RWPE1 (cell line): ENCODE results near the gene POLR3A.
A peak's percentile ranks its signal among the peaks of the same experiment; 100 is the strongest.

Experiments used
- CTCF ChIA-PET: fragments of 350-600 bp; sonication (Branson Sonifier 250); formaldehyde crosslinking; extraction: SDS; loops from one replicate; lab custom pipeline; 2021; lab: Yijun Ruan, JAX
- POLR2A ChIA-PET: fragments of 400-600 bp; formaldehyde crosslinking; extraction: SDS; loops from one replicate; lab custom pipeline; 2020; ENCODE audit warnings: antibody characterized with exemption; ENCODE audit not compliant: low non-redundant PET; lab: Yijun Ruan, JAX
- DNase-seq: peaks from one replicate; pipeline ENCODE4 v3.0.0; 2012; ENCODE audit warnings: low spot score
- H3K27ac ChIP-seq: fragments of 450-650 bp; 2 replicates; pipeline ENCODE4 v1.5.1; 2017
- TF ChIP-seq, protein P1 (sequence below): fragments of 450-650 bp; conservative IDR thresholded peaks from 2 replicates; pipeline ENCODE4 v1.5.1; 2017; ENCODE audit warnings: low read depth, mild to moderate bottlenecking

POLR3A gene

DNA sequence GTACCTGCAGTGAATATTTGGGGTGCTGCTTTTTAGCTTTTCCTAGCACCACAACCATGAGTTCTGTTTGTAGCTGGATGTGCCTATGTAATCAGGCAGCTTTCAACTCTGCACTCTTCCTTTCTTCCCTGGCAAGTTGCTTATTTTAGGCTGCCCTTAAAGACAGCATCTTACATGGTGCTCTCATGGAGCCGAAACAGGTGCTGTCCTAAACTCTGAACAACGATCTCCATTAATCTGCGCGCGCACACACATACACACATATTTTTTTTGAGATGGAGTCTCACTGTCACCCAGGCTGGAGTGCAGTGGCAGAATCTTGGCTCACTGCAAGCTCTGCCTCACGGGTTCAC, 13.4 kb upstream of the POLR3A start:
- no peak for DNase-seq

DNA sequence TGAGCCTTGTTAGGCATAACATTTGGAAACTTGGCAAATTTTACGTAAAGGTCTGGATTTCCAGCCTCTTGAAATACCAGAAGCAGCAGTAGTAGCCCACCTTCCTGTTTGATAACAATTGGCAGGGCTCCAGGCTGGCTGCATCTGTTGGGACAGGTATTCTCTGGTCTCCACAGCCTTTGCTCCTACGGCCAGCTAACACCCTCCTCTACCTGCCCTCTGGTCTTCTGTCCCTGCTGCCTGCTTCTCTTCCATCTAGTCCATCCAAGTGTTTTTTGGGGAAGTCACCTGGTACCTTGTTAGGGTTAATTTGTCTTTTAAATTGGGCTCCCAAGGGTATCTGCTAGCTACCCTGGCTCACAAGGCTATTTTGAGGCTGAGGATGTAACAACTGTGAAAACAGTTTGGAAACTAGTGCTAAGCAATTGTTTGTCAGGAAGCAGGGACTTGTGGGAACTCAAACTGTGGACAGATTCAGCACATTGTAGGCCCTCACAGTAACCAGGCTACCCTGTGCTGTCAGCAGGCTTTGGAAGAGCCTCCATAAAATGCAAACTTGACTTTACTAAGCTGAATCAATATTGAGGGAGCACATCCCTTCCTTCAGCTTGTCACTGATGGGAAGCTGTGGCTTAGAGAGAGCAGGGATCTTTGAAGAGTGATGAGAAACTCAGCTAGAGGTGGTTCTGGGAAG, 12.9 kb upstream of the POLR3A start:
- no peak for DNase-seq
- ChIA-PET CTCF (interaction anchor here (0.5 to 0.6 kb wide), 2 partner anchors 32 to 194 kb away, joined by 3 read pairs; no protein-coding TSS in a partner anchor), POLR2A (no interaction called here)
- TF ChIP-seq, protein P1, sequence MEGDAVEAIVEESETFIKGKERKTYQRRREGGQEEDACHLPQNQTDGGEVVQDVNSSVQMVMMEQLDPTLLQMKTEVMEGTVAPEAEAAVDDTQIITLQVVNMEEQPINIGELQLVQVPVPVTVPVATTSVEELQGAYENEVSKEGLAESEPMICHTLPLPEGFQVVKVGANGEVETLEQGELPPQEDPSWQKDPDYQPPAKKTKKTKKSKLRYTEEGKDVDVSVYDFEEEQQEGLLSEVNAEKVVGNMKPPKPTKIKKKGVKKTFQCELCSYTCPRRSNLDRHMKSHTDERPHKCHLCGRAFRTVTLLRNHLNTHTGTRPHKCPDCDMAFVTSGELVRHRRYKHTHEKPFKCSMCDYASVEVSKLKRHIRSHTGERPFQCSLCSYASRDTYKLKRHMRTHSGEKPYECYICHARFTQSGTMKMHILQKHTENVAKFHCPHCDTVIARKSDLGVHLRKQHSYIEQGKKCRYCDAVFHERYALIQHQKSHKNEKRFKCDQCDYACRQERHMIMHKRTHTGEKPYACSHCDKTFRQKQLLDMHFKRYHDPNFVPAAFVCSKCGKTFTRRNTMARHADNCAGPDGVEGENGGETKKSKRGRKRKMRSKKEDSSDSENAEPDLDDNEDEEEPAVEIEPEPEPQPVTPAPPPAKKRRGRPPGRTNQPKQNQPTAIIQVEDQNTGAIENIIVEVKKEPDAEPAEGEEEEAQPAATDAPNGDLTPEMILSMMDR: no peak
- peak overlapping the region; percentile 56 for H3K27ac ChIP-seq

More for the DNA sequence above, 13.4 kb upstream of the POLR3A start:
- H3K27ac ChIP-seq: peak overlapping the region; percentile 42
- POLR2A ChIA-PET: no interaction called here
- TF ChIP-seq, protein P1: no peak
- CTCF ChIA-PET: interaction anchor here (0.5 to 0.6 kb wide), 2 partner anchors 32 to 193 kb away, joined by 3 read pairs; no protein-coding TSS in a partner anchor

DNA sequence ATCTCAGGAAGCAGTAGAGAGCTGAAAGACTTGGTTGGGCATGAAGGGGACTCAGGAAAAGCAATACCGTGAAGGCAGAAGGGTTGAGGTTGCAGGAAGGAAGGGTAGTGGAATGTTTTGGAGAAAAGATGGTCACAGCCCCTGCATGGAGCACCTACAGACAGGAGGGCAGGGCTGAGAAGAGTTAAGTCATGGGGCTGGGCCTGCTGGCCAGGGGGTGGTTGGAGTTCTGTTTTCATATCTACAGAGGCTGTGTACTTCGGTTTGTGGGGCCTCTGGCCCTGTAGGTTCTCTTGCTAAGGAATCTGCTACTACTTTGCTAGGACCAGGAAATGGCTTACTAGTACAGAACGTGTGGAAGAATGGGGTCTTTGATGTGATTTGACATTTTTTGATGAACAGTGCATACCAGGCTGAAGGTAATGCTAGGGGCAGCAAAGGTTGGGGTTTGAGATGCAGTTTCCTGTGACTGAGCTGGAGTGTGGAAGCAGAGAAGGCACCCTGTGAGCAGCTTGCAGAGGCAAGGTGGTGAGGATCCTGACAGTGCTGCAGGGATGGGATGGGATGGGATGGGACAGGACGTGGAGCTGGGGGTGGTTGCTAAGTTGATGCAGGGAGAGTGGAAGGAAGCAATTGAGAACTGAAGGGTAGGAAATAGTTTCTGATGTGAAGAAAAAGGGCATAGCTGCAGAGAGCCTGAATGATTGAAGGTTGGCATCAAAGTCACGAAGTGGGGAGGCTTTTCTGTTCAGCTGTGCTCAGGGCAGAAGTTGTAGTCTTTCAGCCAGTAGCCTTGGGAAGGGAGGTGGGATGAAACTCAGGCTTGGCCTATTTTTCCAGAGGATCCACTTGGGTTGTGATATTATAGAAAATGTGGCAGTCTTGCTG, 12.1 kb upstream of the POLR3A start:
- TF ChIP-seq, protein P1: no peak
- peak overlapping the region; percentile 56 for H3K27ac ChIP-seq
- POLR2A ChIA-PET: no interaction called here

DNA sequence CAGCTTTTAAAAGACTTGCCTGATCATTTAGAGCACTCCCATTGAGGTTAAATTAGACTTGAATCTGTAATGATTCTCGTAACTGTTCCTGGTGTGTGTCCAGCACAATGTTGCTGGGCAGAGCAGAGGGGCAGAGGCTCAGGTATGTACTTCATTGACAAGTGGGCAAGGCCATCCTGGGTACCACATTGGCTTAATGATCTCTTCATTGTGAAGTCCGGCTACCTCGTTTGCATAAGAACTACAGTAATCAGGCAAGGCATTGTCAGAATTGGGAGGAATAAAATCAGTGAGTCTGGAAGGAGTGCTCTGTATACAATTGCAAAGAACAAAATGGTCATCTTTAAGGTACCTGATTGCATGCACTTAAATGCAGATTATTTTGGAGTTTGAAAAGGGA, 10.4 kb upstream of the POLR3A start:
- ChIA-PET POLR2A (no interaction called here), CTCF (no interaction called here)
- TF ChIP-seq, protein P1: no peak
- H3K27ac ChIP-seq: no peak overlapping the region
- no peak for DNase-seq

More for the DNA sequence above, 12.1 kb upstream of the POLR3A start:
- DNase-seq: no peak
- CTCF ChIA-PET: no interaction called here

DNA sequence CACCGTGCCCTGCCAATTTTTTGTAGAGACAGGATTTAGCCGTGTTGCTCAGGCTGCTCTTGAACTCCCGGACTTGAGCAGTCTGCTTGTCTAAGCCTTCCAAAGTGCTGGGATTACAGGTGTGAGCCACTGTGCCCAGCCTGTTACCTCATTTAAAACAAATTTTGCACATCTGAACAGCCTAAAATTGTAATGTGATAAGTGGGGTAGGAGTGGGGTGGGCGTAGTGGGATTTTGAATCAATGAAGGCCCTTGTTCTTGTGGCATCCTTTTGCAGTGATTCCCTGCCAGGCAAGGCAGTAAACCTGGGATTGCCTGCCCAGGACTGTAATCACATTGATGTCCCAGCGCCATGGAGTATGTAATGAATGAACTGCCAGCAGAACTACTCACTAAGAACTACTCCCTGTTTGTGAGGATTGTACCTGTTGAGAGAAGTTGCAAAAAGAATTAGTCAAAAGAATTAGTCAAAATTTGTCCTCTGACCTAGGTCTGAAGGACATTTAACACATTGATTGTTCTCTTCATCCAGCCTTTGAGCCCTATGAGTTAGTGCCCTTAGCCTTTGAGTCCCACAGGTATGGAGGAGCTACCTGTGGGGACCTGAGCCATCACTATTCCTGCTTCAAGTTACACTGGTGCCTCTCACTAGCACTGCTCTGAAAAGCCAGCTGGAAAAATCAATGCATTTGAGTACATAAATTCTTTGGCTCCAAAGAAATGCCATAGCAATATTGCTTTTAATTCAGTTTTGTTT, 9.7 kb upstream of the POLR3A start:
- H3K27ac ChIP-seq: peak overlapping the region; percentile 38
- CTCF ChIA-PET: no interaction called here
- POLR2A ChIA-PET: no interaction called here
- TF ChIP-seq, protein P1: no peak
- no peak for DNase-seq

DNA sequence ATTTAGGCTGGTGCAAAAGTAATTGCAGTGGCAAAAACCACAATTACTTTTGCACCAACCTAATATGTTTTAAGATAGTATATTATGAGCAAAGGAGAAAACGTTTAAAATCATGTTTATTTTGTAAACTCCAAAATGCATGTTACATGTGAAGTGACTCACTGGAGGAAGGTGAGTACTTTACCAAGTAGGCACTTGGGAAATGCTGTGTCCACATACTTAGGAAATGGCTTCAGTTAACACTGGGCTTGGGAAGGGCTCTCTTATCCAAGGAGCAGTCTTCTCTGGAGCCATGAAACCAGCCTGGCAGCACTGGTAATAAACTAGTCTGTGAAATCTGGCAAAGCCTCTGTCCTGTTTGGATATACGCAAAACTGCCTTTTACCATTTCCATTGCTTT, 8.8 kb upstream of the POLR3A start:
- ChIA-PET POLR2A (no interaction called here), CTCF (no interaction called here)
- no peak for DNase-seq
- TF ChIP-seq, protein P1: no peak
- H3K27ac ChIP-seq: no peak overlapping the region
